Activated CD8-positive, alpha-beta memory T cell treated with anti-CD3 and anti-CD28 coated beads for 1 hour (primary cell): Measurements from ENCODE around the gene SLC27A1.
"Not testable (repeated sequence)": the region's sequence is repeated elsewhere in the genome, so short reads cannot be mapped to it uniquely, and the experiment has no call there.

ENCODE experiments used
- DNase-seq, 2 donors: peaks; one replicate each; pipeline ENCODE4 v3.0.0-alpha.2; 2020; ENCODE audit warnings: low read depth in 1 of 2; ENCODE audit errors: extremely low read depth in 1 of 2

The SLC27A1 gene

DNA sequence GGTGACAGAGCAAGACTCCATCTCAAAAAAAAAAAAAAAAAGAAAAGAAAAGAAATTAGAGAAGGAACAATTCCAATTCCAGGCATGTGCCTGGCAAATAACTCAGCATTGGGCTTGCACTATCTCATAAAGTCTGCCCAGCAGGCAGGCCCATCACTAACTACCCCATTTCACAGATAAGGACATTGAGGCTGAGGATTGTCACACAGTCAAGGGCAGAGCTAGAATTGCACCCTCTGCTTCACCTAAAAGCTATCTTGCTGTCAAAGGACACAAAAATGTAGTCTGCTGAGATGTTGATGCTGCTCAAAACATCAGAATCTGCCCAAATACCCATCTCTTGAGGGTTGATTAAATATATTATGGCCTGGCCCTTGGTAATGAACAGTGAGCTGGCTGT, 64.4 kb downstream of the SLC27A1 start:
- no peak for DNase-seq

DNA sequence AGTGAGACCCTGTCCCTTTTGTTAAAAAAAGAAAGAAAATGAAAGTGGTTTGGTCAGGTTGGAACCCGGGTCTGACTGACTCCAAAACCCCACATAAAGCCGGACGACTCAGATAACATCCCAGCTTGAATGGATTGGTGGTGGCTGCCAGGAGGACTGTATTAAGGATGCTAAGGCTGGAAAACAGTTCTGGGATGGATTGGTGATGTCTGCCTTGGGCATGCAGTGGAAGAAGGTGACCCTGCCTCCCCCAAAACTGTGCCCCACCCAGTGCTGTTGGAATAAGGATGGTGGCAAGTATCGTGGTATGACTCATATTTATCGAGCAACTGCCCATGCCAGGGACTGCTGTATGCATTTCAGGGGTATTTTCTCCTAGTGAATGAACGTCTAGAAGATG, 66.6 kb downstream of the SLC27A1 start:
- DNase-seq = no peak

DNA sequence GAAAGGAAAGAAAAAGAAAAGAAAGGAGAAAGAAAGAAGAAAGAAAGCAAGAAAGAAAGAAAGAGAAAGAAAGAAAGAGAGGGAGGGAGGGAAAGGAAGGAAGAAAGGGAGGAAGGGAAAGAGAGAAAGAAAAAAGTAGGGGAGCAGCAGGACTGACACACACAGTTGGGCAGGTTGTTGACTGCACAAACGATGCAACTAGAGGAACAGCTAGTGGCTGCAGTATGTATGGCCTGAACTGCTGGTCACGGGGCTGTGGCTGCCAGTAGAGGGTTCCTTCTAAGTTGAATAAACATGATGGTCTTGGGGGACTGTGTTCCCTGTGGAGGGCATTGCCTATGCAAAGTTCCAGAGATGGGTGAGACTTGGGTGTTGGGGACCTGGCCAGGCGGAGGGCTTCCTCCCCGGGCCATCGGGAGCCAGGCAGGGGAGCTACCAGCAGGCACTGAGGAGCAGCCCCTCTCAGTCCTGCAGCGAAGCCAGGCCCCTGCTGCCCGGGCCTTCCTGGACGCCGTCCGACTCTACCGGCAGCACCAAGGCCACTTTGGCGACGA, 68.4 kb downstream of the SLC27A1 start:
- no peak for DNase-seq

DNA sequence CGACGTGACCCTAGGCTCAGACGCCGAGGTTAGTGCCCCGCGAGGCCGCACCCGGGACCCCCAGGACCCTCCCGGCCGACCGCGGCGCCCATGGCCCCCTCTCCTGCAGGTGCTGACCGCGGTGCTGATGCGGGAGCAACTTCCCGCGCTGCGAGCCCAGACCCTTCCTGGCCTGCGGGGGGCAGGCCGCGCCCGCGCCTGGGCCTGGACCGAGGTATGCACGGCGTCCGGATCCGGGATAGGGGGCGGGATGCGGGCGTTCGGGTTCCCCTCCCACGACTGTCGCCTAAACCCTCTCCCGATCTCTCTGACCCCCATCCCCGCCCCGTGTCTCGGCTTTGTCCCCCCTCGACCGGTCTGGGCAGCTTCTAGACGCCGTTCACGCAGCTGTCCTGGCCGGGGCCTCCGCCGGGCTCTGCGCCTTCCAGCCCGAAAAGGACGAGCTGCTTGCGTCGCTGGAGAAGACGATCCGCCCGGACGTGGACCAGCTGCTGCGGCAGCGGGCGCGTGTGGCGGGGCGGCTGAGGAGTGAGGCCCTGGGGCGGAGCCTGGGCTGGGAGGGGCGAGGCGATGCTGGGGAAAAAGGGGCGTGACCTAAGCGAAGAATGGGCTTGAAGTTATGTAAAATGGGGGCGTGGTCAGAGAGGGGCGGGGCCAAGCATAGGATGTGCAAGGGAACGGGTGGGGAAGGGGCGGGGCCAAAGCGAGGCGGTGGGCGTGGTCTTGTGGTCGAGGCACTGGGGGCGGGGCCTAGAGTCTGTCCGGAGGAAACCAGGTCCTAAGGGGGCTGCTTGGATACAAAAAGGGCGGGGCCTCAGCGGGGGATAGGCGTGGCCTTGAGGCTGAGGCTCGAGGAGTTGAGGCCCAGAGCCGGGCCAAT, 69.2 kb downstream of the SLC27A1 start:
- peak; percentile 93 to 95 for DNase-seq

DNA sequence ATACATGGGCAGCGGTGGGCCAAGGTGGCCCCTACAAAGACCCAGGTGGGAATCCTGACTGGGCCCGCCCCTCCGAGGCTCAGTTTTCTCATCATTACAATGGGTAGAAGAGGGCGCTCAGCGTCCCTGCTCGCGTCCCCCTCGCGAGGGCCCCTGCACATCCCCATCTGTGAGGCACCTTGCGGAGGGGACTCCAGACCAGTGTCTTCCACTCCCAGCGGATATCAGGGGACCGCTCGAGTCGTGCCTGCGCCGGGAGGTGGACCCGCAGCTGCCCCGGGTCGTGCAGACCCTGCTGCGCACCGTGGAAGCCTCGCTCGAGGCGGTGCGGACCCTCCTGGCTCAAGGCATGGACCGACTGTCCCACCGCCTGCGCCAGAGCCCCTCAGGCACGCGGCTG, 69.8 kb downstream of the SLC27A1 start:
- no peak for DNase-seq

DNA sequence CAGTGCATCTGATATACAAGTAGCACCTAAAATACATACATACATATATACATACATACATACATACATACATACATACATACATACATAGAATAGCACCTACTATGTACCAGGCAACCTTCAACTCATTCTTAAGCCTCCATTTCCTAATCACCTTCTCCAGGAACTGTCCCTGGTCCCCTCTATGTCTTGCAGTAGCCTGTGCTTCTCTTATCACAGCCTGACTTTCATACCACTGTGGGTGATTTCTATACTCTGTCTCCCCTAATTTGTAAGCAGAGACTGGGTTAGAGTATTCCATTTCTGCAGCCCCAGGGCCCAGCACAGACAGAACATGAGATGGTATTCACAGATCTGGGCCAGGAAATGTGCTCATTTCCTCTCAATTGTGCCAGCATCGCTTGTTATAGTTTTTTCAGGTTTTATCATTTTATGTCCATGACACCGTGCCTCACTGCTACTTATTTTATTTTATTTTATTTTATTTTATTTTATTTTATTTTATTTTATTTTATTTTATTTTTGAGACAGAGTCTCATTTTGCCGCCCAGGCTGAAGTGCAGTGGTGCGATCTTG, 70.9 kb downstream of the SLC27A1 start:
- no peak for DNase-seq

DNA sequence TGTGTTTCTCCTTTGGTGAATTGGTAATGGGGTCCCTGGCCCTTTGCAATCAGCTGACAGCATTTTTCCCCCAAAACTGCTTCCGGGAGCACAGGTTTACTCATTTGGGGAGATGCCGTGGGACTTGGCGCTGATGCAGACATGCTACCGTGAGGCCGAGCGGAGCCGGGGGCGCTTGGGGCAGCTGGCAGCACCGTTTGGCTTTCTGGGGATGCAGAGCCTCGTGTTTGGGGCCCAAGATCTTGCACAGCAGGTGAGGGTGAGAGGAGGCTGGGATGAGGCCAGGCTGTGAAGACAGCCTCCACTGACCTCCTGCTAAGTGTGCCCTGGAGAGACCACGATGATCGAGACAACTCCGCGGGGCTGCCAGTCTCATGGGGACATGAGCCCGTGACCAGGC, 71.7 kb downstream of the SLC27A1 start:
- DNase-seq = no peak

DNA sequence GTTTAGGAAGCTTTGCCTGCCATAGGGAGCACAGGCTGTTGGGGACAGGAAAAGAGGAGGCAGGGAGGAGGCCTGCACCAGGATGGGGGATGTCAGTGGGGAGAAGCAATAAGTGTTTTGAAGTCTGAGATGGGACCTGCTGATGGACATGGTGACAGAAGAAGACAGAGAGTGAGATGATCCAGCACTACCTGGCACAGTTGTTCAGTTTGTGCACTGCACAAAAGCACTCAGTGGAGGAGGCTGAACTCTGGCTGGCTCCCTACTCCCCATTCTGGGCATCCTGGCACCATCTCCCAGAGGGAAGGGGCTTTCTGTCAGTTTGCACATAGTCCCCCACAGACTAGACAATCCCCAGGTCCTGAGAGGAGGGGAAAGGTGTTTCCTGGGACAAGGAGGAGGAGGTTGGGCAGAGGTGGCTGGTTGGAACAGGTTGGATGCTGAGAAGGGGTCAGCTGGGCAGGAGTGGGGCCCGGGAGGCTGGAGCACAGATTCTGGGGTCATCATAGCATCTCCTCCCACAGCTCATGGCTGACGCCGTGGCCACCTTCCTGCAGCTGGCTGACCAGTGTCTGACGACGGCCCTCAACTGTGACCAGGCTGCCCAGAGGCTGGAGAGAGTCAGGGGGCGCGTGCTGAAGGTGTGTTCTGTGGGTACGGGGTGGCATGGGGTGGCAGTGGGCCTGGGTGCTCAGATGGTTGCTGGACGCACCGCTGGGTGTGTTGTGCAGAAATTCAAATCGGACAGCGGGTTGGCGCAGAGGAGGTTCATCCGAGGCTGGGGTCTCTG, 72.7 kb downstream of the SLC27A1 start:
- no peak for DNase-seq

DNA sequence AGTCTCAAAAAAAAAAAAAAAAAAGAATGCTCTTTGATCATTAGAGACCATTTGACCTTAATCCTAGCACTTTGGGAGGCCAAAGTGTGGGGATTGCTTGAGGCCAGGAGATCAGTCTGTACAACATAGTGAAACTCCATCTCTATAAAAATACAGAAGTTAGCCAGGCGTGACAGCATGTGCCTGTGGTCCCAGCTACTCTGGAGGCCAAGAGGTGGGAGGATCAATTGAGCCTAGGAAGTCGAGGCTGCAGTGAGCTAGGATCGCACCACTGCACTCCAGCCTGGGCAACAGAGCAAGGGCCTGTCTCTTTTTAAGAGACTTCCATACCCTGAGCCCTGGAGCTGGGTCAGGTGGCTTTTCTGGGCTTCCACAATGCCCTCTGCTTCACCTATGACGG, 73.7 kb downstream of the SLC27A1 start:
- no peak for DNase-seq

DNA sequence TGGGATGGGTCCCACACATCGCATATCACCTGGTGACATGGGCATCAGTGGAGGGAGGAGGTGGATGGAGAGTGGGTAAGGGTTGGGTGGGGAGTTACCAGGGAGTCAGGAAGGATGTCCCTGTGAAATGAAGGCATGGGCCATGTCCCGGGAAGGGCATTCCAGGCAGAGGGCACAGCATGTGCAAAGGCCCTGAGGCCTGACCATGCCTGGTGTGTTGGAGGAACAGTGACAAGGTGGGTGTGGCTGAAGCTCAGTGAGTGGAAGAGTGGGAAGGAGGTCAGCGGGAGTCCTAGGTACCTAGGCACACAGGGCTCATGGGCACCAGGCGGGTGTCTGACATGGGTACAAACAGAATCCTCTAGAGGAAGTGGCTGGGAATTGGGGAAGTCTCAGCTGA, 74.1 kb downstream of the SLC27A1 start:
- no peak for DNase-seq

DNA sequence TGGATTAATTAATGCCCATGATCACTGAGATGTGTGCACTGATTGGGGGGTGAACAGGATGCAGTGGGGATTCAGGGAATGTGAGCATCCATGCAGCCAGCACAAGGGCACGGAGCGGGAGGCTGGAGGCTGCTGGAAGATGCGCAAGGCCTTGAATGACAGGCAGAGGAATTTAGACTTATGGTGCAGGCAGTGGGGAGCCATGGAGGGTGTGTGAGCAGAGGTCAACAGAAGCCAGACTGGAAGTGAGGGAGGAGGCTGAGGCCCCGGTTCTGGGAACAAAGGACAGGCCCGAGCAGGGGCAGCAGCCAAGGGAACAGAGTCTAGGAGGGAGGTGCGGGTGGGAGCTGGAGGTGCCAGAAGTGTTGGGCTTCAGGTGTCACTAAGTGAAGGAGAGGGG, 77.8 kb downstream of the SLC27A1 start:
- no peak for DNase-seq

DNA sequence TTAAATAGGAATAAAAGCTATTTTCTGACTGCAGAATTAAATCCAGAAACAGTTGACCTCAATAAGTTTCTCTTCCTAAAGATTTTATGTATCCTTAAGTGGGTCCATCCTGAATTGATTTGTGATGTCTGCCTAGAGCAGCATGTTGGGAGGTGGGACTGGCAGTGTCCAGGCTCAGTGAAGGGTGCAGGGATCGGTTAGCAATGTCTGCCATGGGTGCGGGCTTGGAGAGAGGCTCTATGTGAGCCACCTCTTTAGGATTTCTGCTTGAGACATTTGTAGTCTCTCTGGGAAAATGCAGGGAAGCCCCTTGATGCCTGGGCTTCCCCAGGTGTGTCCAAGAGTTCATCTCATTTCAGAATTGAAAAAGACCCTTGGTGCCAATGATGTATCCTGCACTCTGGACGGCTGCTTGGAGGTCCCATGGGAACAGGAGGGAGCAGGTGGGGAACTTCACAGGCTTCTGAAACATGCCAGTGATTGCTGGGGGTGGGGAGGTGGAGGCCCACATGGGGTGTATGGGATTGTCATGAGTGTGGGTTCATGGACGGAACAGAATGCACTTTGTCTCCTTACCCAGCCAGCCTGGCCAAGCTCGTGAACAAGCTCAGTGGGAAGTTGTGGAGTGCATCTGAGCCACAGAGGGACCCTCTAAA, 78.9 kb downstream of the SLC27A1 start:
- no peak for DNase-seq

DNA sequence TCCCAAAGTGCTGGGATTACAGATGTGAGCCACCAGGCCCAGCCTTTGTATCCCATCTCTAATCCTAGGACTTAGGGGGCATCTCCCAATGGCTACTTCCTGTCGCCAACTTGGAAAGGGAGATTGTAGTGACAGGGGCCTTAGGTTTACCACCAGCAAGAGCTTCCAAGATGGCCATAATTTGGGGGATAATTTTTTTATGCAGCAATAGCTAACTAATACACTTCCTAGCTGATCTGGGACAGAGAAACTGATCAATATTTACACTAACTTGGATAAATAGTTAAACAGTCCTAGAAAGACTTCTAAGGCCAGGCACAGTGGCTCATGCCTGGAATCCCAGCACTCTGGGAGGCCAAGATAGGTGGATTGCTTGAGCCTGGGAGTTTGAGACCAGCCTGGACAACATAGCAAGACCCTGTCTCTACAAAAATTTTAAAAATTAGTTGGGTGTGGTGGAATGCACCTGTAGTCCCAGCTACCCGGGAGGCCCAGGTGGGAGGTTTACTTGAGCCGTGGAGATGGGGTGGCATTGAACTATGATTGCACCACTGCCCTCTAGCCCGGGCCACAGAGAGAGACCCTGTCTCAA, 79.8 kb downstream of the SLC27A1 start:
- DNase-seq = no peak

DNA sequence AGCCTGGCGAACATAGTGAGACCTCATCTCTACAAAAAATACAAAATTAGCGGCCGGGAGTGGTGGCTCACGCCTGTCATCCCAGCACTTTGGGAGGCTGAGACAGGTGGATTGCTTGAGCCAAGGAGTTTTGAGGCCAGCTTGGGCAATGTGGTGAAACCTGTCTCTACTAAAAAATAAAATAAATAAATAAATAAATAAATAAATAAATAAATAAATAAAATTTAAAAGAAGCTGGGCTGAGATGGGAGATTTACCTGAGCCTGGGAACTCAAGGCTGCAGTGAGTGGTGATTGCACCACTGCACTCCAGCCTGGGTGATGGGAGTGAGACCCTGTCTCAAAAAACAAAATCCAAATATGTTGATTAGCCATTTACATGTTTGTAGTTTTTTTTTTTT, 82.4 kb downstream of the SLC27A1 start:
- not testable (repeated sequence) for DNase-seq

DNA sequence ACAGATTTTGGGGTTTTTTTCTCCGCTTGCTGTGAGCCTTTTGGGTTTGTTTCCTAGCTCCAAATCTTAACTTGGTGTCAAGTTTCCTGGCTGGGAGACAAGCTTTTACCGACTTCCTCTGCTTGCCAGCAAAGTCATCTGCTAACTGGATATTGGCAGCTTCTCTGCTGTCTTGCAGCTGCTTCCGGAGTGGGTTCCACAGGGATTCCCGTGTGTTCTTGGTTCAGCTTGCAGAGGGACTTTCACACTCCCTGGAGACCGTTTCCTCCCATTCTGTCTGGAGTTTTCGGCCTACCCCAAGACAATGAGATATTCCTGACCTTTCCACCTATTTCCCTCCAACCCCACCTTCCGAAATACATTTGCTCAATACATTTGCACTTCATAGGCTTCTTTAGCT, 82.9 kb downstream of the SLC27A1 start:
- no peak for DNase-seq

DNA sequence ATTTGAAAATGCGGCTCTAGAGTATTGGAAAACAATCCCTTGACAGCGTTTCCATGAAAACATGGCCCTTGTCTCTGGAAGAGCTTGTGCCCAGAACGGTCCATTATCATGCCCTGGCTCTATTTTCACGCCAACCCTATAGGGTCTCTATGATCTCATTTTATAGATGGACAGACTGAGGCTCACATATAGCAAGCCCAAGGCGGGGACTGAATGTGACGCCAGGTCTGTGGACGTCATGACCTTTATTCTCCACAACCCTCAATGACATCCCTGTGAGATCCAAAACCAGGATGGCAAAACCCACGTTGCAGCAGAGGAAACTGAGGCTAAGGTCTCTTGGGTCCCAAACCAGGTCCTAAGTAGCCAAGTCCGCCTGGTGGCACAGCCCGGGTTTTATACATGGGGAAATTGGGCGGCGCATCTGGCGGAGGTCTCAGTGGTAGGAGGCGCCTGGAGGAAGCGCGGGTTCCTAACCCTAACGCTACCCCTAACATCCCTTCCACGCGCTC, 84.7 kb downstream of the SLC27A1 start:
- no peak for DNase-seq

DNA sequence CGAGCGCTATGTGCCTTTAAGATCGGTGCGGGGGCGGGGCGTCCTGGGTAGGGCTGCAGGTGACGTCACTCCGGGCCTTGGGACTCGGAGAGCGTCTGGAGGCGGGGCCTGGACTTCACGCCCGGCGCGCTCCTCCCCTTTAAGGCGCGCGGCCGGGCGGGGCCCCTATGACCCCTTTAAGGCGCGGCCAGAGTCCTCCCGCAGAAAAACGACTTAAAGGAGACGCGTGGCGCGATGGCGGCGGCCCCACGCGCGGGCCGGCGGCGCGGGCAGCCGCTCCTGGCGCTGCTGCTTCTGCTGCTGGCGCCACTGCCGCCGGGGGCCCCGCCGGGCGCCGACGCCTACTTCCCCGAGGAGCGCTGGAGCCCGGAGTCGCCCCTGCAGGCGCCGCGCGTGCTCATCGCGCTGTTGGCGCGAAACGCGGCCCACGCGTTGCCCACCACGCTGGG, 85.2 kb downstream of the SLC27A1 start, which contains the start of gene COLGALT1:
Gene COLGALT1 (plus strand): TSS at position 170 of the 449 bp plus-strand sequence. CDS start 65 bp downstream, at position 235.
- peak; percentile 95 to 99 for DNase-seq
